Measurements from ENCODE around the gene UPK1A.
"Not testable (repeated sequence)": the region's sequence is repeated elsewhere in the genome, so short reads cannot be mapped to it uniquely, and the experiment has no call there.

The UPK1A gene

GRCh38 chr19:35644987-35645679 is 21.2 kb upstream of the UPK1A start:
- DNase-seq (ENCODE audit: low spot score): peak; percentile 85

- no peak for DNase-seq (ENCODE audit: low spot score)
Observed at GRCh38 chr19:35645680-35646511, 20.4 kb upstream of the UPK1A start.

- peak; percentile 100 for DNase-seq (ENCODE audit: low spot score)
Observed at GRCh38 chr19:35648017-35648961, 18.0 kb upstream of the UPK1A start, which contains the start of gene COX6B1. Gene COX6B1 (plus strand): TSS chr19:35648323. CDS start chr19:35651244, 2,921 bp downstream.

- no peak for DNase-seq (ENCODE audit: low spot score)
Observed at GRCh38 chr19:35650581-35650980, 15.7 kb upstream of the UPK1A start.

- DNase-seq (ENCODE audit: low spot score): not testable (repeated sequence)
Observed at GRCh38 chr19:35654828-35655227, 11.5 kb upstream of the UPK1A start.

- DNase-seq (ENCODE audit: low spot score): no peak
Observed at GRCh38 chr19:35655600-35655999, 10.7 kb upstream of the UPK1A start.

GRCh38 chr19:35656700-35657099 is 9.6 kb upstream of the UPK1A start:
- no peak for DNase-seq (ENCODE audit: low spot score)

- DNase-seq (ENCODE audit: low spot score): no peak
Observed at GRCh38 chr19:35657904-35658700, 8.2 kb upstream of the UPK1A start.

GRCh38 chr19:35661995-35662340 is 4.3 kb upstream of the UPK1A start:
- no peak for DNase-seq (ENCODE audit: low spot score)

- DNase-seq (ENCODE audit: low spot score): no peak
Observed at GRCh38 chr19:35663981-35664380, 2.3 kb upstream of the UPK1A start.

- no peak for DNase-seq (ENCODE audit: low spot score)
Observed at GRCh38 chr19:35665157-35665556, 1.2 kb upstream of the UPK1A start.

GRCh38 chr19:35665604-35666003 is 713 bp upstream of the UPK1A start:
- no peak for DNase-seq (ENCODE audit: low spot score)

- no peak for DNase-seq (ENCODE audit: low spot score)
Observed at GRCh38 chr19:35669566-35669965, 3.2 kb downstream of the UPK1A start.

- DNase-seq (ENCODE audit: low spot score): no peak
Observed at GRCh38 chr19:35669974-35670373, 3.7 kb downstream of the UPK1A start.

GRCh38 chr19:35670686-35671085 is 4.4 kb downstream of the UPK1A start:
- no peak for DNase-seq (ENCODE audit: low spot score)

- peak; percentile 34 for DNase-seq (ENCODE audit: low spot score)
Observed at GRCh38 chr19:35671818-35672217, 5.5 kb downstream of the UPK1A start.

- DNase-seq (ENCODE audit: low spot score): peak; percentile 66
Observed at GRCh38 chr19:35673121-35673804, 6.9 kb downstream of the UPK1A start.

- no peak for DNase-seq (ENCODE audit: low spot score)
Observed at GRCh38 chr19:35675589-35676140, 9.3 kb downstream of the UPK1A start.

- no peak for DNase-seq (ENCODE audit: low spot score)
Observed at GRCh38 chr19:35689836-35690235, 23.5 kb downstream of the UPK1A start.

GRCh38 chr19:35691106-35691505 is 24.8 kb downstream of the UPK1A start:
- DNase-seq (ENCODE audit: low spot score): not testable (repeated sequence)

GRCh38 chr19:35692010-35692409 is 25.7 kb downstream of the UPK1A start:
- no peak for DNase-seq (ENCODE audit: low spot score)

Data from SW480 (cell line).